ENCODE results near the gene GRIA4. TPM values are rescaled to one million over a fixed set of nuclear protein-coding genes. Genes with fewer than 3 reads are reported as not detected.

The GRIA4 gene
- total and polyA plus RNA-seq, 7 donors: 0.03 to 0.17 (median 0.06) TPM; not detected in 4

DNA sequence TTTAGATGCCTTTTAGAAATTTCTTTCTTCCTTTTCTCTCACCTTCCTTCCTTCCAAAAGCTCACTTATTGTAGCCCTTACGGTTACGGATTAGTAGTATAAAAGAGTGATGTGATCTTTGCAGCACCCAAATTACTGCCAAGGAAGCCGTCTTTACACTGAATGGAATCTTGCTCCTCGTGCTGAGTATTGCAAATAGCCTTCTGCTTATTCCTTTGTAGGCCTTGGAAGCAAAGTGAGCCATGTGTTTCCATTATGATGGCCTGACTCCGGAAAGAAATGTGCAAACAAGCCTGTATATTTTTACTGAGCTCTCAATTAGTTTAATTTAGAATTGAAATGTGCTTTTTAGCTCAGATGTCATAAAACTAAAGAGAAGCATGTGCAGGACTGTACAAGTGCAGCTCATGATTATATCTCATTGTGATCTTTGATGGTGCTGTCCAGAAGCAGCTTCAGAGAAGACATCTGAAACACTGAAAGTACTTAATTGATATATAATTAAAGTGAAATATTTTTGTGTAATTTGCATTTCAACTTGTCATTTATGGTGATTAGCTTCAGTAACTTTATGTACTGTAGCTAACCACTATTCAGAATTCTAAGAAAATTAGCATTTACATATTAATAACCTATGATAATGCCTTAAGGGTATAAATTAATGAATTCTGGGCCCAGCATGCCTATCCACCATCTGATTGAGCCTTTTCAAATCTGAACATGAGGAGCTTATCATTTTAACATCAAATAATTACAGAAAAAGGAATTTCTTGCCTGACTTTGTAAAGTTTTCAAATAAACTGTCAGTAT, 129.3 kb downstream of the GRIA4 start:
- 40 to 57% (median 44%) methylated on average over 5 of the region's 5 CpGs for WGBS, 3 donors
- DNase-seq: no peak

DNA sequence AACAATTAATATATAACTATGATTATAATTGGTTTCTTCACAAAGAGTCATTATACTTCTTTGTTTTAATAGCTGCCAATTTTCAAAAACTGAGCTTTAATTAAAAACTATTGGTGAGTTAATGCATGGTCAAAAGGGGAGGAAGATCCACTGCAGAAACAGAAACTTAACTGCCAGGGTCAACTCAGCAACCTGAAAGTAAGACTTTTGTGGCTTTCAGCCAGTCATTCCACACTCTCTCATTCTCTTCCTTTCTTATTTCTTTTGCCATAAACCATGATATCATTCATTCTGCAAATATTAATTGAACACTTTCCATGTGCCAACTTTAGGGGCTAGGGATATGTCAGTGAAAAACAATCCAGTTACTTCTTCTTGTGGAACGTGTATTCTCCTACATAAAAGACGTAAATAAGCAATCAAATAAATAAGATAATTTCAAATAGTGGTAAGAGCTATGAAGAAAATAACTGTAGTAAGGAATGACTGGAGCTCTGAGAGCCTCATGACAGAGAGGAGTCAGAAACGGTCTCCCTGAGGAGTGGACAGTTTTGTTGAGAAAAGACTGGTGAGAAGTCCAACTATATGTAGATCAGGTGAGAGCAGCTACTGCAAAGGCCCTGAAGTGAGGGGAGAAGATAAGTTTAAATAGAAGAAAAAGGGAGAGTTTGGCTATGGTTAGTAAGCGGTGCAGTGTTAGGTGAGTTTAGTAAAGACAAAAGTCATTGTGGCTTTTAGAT, 130.5 kb downstream of the GRIA4 start:
- no peak for ATAC-seq
- TF ChIP-seq, protein P1, sequence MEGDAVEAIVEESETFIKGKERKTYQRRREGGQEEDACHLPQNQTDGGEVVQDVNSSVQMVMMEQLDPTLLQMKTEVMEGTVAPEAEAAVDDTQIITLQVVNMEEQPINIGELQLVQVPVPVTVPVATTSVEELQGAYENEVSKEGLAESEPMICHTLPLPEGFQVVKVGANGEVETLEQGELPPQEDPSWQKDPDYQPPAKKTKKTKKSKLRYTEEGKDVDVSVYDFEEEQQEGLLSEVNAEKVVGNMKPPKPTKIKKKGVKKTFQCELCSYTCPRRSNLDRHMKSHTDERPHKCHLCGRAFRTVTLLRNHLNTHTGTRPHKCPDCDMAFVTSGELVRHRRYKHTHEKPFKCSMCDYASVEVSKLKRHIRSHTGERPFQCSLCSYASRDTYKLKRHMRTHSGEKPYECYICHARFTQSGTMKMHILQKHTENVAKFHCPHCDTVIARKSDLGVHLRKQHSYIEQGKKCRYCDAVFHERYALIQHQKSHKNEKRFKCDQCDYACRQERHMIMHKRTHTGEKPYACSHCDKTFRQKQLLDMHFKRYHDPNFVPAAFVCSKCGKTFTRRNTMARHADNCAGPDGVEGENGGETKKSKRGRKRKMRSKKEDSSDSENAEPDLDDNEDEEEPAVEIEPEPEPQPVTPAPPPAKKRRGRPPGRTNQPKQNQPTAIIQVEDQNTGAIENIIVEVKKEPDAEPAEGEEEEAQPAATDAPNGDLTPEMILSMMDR (IDR thresholded peaks at IDR 0.05): no peak
- no peaks in the 10 kb centered on the region for H3K36me3 ChIP-seq (ENCODE audit: insufficient read depth in 1 of 2, low read depth in 1 of 2)
- H3K27me3 ChIP-seq (ENCODE audit: insufficient read depth in 3 of 3, low read length in 2 of 3): no peaks in the 10 kb centered on the region
- 90 to 94% (median 90%) methylated on average over 4 of the region's 4 CpGs for WGBS, 3 donors
- H3K9me3 ChIP-seq: no peaks in the 10 kb centered on the region
- H3K4me3 ChIP-seq: no peak overlapping the region
- no peak overlapping the region for H3K27ac ChIP-seq
- no peaks in the 10 kb centered on the region for H3K4me1 ChIP-seq
- intact Hi-C loops (cut with DNase I): no loop called here
- DNase-seq: no peak

More for the DNA sequence above, 129.3 kb downstream of the GRIA4 start:
- Histone ChIP-seq H3K4me1 (no peaks in the 10 kb centered on the region), H3K27me3 (ENCODE audit: insufficient read depth in 3 of 3, low read length in 2 of 3) (no peaks in the 10 kb centered on the region), H3K4me3 (no peak overlapping the region), H3K27ac (no peak overlapping the region), H3K9me3 (no peaks in the 10 kb centered on the region), H3K36me3 (ENCODE audit: insufficient read depth in 1 of 2, low read depth in 1 of 2) (no peaks in the 10 kb centered on the region)
- intact Hi-C loops (cut with DNase I): no loop called here
- TF ChIP-seq, protein P1 (IDR thresholded peaks at IDR 0.05): no peak
- no peak for ATAC-seq

DNA sequence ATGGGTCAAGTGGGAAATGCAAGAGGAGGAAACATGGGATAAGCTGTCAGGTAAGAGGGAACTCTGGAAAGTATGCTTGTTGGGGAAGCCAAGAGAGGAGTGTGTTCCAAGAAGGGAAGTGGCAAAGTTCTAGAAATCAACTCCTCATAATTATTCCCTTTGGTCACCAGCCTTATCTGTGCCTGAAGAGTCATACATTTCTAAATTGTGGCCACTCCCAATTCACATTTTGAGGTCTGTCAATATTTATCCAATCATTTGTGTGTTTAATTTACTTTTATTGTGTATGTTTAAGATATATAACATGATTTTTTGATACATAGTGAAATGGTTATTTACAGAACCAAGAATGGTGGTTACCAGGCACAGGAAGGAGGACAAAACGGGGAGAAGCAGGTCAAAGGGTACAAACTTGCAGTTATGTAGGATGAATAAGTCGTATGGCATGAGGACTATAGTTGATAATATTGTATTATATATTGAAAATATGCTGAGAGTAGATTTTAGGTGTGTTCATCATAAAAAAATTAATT, 131.7 kb downstream of the GRIA4 start:
- ATAC-seq (no peak), DNase-seq (no peak)
- no peaks in the 10 kb centered on the region for H3K9me3 ChIP-seq
- WGBS, 3 donors: 84 to 91% (median 88%) methylated on average over 2 of the region's 2 CpGs
- H3K4me1 ChIP-seq: no peaks in the 10 kb centered on the region
- intact Hi-C loops (cut with DNase I): no loop called here
- H3K27me3 ChIP-seq (ENCODE audit: insufficient read depth in 3 of 3, low read length in 2 of 3): no peaks in the 10 kb centered on the region
- H3K4me3 ChIP-seq: no peak overlapping the region
- TF ChIP-seq, protein P1 (IDR thresholded peaks at IDR 0.05): no peak
- H3K27ac ChIP-seq: no peak overlapping the region
- H3K36me3 ChIP-seq (ENCODE audit: insufficient read depth in 1 of 2, low read depth in 1 of 2): no peaks in the 10 kb centered on the region

DNA sequence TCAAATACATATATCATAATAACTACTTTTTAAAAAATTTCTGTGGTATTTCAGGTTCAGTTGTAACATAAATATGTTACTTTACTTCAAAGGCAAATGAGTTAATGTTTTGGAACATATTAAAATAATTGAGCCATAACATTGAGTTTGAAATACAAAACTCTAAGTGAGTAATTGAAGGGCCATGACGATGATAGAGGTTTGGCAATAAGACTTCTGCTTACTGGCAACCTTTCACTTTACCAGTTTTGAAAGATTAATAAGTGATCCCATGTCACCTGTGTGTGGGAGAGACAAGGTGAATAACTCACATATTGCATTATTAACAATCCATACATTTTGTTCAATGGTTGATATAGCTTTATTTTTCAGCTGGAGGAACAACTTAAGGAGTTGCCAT, 144.4 kb downstream of the GRIA4 start:
- intact Hi-C loops (cut with DNase I): no loop called here
- TF ChIP-seq, protein P1 (IDR thresholded peaks at IDR 0.05): no peak
- no peaks in the 10 kb centered on the region for H3K36me3 ChIP-seq (ENCODE audit: insufficient read depth in 1 of 2, low read depth in 1 of 2)
- H3K27me3 ChIP-seq (ENCODE audit: insufficient read depth in 3 of 3, low read length in 2 of 3): no peaks in the 10 kb centered on the region
- ATAC-seq: no peak
- H3K27ac ChIP-seq: no peak overlapping the region
- no peak overlapping the region for H3K4me3 ChIP-seq
- H3K4me1 ChIP-seq: no peaks in the 10 kb centered on the region
- no peak for DNase-seq
- WGBS, 3 donors: 60 to 79% (median 63%) methylated on average over 1 of the region's 1 CpG
- H3K9me3 ChIP-seq: no peaks in the 10 kb centered on the region

Data from psoas muscle (tissue), 8 donors.